GM12864 (cell line): ENCODE results near the gene OGA.

Source experiments
- DNase-seq: peaks from one replicate; pipeline ENCODE4 v3.0.0-alpha.2; 2011; ENCODE audit warnings: low read depth
- H3K4me3 ChIP-seq: 2 replicates; pipeline ENCODE4 v1.5.1; 2011; ENCODE audit warnings: mild to moderate bottlenecking, low read depth, low read length, control low read depth
- TF ChIP-seq, protein P1 (sequence below): IDR thresholded peaks from 2 replicates; pipeline ENCODE4 v1.5.1; 2011; ENCODE audit warnings: low read depth, mild to moderate bottlenecking, moderate library complexity, low read length, control low read depth, inconsistent platforms; ENCODE audit errors: missing control alignments

OGA gene

DNA sequence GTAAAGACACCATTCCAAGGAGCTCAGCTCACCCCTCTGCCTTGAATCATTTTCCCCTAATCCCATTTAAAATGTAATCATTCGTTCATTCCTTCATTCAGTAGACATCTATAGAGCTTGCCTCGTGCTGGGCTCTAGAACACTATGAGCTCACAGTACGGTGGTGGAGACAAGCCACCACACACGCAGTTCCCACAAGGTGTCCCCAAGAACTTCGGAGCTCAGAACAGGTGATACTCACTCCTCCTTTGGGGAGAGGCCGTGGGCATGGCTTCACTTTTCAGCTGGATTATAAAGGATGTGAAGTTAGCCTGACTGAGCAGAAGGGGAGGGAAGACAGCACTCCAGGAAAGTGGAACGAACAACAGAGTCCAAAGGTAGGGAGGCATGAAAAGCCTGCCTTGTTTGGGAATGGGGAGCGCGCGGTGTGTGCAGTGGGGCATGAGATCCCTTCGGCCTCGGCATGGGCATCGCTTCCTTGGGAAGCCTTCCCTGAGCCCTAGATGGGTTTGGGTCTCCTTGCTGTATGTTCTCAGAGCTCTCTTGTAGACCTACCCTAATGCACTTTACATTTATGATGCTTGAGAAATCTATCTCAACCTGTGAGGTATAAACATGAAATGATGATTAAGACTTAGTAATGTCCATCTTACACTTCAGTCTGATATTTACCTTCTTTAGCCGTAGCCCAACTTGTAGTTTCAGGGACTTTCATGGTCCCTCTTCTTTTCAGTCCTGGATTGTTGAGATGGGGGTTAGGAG is 809 bp upstream of the OGA start:
- no peak for DNase-seq
- TF ChIP-seq, protein P1, sequence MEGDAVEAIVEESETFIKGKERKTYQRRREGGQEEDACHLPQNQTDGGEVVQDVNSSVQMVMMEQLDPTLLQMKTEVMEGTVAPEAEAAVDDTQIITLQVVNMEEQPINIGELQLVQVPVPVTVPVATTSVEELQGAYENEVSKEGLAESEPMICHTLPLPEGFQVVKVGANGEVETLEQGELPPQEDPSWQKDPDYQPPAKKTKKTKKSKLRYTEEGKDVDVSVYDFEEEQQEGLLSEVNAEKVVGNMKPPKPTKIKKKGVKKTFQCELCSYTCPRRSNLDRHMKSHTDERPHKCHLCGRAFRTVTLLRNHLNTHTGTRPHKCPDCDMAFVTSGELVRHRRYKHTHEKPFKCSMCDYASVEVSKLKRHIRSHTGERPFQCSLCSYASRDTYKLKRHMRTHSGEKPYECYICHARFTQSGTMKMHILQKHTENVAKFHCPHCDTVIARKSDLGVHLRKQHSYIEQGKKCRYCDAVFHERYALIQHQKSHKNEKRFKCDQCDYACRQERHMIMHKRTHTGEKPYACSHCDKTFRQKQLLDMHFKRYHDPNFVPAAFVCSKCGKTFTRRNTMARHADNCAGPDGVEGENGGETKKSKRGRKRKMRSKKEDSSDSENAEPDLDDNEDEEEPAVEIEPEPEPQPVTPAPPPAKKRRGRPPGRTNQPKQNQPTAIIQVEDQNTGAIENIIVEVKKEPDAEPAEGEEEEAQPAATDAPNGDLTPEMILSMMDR: no peak
- peak overlapping the region; percentile 98 for H3K4me3 ChIP-seq

DNA sequence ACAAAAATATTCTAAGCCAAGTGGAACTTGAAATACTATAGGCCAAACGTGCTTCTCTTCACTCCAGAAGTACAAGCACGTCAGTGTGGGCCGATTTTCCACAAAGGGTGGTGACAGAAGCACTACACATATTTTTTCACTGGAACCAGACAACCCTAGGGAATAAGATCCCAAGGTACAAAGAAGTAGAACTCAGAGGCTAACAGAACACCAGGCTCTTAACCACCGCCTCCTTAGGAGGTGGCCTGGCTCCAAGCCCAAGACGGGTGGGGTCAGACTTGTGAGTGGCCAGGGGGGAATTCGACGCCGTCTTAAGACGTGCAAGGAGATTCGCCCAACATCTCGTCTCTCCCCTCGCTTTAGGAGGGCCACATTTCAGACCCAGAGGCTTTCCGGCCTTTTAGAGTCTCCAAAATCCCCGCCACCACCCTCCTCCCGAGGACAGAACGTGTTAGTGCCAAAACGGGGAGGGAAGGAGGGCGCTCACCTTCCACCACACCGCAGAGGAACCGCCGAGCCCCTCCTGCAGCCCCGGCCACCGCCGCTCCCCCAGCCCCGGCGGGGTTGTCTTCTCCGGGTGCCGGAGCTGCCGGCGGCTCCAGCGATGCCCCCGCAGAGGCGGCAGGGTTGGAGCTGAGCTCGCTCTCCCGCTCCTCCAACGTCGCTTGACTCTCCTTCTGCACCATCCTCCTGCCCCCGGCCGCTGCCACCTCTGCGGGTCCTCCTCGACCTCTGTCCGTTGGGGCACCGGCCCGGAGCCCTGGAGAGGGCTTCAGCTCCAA is 716 bp downstream of the OGA start:
- DNase-seq: peak; percentile 39
- TF ChIP-seq, protein P1: no peak
- peak overlapping the region; percentile 98 for H3K4me3 ChIP-seq

DNA sequence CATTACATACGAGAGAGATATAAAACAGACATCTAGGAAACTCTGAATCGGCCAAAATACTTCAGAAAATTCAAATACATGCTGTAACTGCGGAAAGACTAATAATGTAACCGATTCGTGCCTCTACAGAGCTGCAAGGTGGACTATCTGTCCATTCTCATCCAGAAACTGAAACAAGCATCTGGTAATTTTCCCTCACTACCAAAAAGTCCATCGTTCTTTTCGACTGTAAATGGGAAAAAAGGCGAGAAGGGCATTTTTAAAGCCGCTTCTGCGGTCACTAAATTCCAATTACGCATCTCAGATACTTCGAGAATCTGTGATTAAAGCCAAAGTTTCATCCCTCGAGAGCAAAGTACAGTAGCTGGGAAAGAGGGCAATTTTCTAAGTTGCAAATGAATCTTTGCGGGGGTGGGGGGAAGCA is 1.3 kb downstream of the OGA start:
- TF ChIP-seq, protein P1: no peak
- H3K4me3 ChIP-seq: peak overlapping the region; percentile 98
- DNase-seq: no peak

DNA sequence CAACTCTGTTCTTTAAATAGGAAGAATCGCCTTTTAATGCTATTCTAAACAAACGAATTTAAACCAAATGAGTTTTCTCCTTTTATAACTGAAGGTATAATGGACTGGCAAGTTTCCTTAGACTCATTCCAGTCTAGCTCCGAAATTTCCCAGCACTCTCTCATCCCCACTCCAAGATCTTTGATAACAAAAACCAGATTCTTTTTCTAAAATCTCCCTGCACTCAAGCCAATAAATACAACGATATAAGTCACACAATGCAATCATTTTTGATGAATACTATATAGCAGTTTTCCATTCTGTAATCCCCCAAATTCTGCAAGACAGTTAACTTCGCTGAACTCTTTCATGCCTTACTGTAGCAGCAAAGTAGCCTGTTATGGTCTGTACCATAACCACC is 1.9 kb downstream of the OGA start:
- H3K4me3 ChIP-seq: peak overlapping the region; percentile 98
- TF ChIP-seq, protein P1: no peak
- no peak for DNase-seq

DNA sequence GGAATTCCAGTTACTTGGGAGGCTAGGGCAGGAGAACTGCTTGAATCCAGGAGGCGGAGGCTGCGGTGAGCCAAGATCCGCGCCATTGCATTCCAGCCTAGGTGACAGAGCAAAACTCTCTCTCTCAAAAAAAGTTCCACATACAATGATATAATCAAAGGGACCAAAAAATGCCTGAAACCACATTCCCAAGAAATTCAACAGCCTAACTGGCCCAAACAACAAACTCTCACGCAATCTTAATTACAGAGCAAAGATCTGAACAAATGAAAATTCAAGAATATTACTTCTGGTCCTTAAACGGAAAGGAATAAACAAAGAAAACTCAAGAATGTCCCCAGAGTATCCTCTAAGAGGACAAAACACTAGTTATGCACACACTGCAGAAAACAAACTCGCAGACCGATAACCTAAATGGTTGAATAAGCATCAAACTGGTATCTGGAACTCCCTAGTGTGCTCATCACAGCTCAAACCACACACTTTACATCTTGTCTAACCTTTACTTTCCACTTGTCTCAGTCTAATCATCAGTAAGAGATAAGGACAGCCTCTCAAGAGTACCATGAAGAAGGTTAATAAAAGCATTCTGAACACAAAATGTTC is 3.7 kb downstream of the OGA start:
- peak overlapping the region; percentile 98 for H3K4me3 ChIP-seq
- TF ChIP-seq, protein P1: no peak
- peak; percentile 30 for DNase-seq

DNA sequence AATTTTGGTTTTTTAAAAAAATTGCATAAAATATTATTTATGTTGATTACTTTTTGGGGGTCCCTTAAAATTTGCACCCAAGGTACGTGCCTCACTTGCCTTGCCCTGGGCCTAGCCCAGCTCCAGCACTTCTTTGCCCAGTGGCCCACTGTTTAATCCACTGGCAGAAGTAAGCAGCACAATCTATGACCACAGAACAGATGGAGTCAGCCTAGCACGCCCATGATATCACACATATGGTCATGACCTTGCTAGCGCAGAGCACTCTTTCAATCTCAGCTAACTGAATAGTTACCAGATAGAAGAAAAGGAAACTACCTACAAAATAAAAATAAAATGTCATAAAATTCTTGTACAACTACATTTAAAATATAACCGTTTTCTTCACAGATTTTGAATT is 5.6 kb downstream of the OGA start:
- no peak for DNase-seq
- H3K4me3 ChIP-seq: no peak overlapping the region
- TF ChIP-seq, protein P1: no peak
